Keratinocyte (primary cell): ENCODE measurements around the gene SNRPD1. TPM values are rescaled to one million over a fixed set of nuclear protein-coding genes. Genes with fewer than 3 reads are reported as not detected.

Experiments used
- DNase-seq: peaks from one replicate; pipeline ENCODE4 v3.0.0-alpha.2; 2011; ENCODE audit warnings: low read depth, missing footprints, low spot score
- FAIRE-seq: peaks from 2 replicates; lab custom pipeline; 2011; peaks lifted over from hg19 to GRCh38; lab: Jason Lieb, UNC
- H2AFZ ChIP-seq: 2 replicates; pipeline ENCODE4 v1.6.0; 2012; ENCODE audit warnings: low read length, control low read depth, inconsistent platforms; ENCODE audit not compliant: control insufficient read depth
- H3K27ac ChIP-seq: 2 replicates; pipeline ENCODE4 v1.5.1; 2011; ENCODE audit warnings: low read length; ENCODE audit not compliant: control insufficient read depth, insufficient read depth
- H3K27me3 ChIP-seq: 3 replicates; pipeline ENCODE4 v1.6.0; 2011; ENCODE audit warnings: low read length; ENCODE audit not compliant: control insufficient read depth, insufficient read depth; ENCODE audit errors: extremely low read depth
- H3K36me3 ChIP-seq, 2 experiments: 2 replicates in 1 of 2; 3 replicates in 1 of 2; pipeline ENCODE4 v1.5.1; 2011; ENCODE audit warnings: low read length in 2 of 2, mild to moderate bottlenecking in 1 of 2; ENCODE audit not compliant: control insufficient read depth in 2 of 2, insufficient read depth in 2 of 2; ENCODE audit errors: extremely low read depth in 1 of 2
- H3K4me1 ChIP-seq: 3 replicates; pipeline ENCODE4 v1.5.1; 2011; ENCODE audit warnings: low read length; ENCODE audit not compliant: control insufficient read depth, insufficient read depth; ENCODE audit errors: extremely low read depth
- H3K4me2 ChIP-seq: 3 replicates; pipeline ENCODE4 v1.6.0; 2011; ENCODE audit warnings: low read depth, low read length; ENCODE audit not compliant: control insufficient read depth, insufficient read depth; ENCODE audit errors: extremely low read depth
- H3K4me3 ChIP-seq, 3 experiments: fragments of 200-600 bp in 1 of 3; sonication (generic) in 1 of 3; 2 replicates in 2 of 3; 3 replicates in 1 of 3; pipeline ENCODE4 v1.5.1; 2011 to 2016; ENCODE audit warnings: low read length in 3 of 3, mild to moderate bottlenecking in 3 of 3, control low read depth in 2 of 3, inconsistent platforms in 1 of 3, low read depth in 1 of 3, mixed read lengths in 1 of 3, mixed run types in 1 of 3, moderate library complexity in 1 of 3; ENCODE audit not compliant: control insufficient read depth in 2 of 3, insufficient read depth in 2 of 3; ENCODE audit errors: extremely low read depth in 1 of 3
- H3K79me2 ChIP-seq: 2 replicates; pipeline ENCODE4 v1.6.0; 2012; ENCODE audit warnings: low read length; ENCODE audit not compliant: control insufficient read depth, insufficient read depth
- H3K9ac ChIP-seq: 3 replicates; pipeline ENCODE4 v1.6.0; 2011; ENCODE audit warnings: low read length; ENCODE audit not compliant: control insufficient read depth, insufficient read depth; ENCODE audit errors: extremely low read depth
- H3K9me1 ChIP-seq: 3 replicates; pipeline ENCODE4 v1.6.0; 2011; ENCODE audit warnings: low read length; ENCODE audit not compliant: control insufficient read depth, insufficient read depth; ENCODE audit errors: extremely low read depth
- H3K9me3 ChIP-seq: 2 replicates; pipeline ENCODE4 v1.5.1; 2012; ENCODE audit warnings: low read depth, low read length; ENCODE audit not compliant: control insufficient read depth
- H4K20me1 ChIP-seq: 3 replicates; pipeline ENCODE4 v1.6.0; 2011; ENCODE audit warnings: low read length; ENCODE audit not compliant: control insufficient read depth, insufficient read depth; ENCODE audit errors: extremely low read depth
- EZH2 ChIP-seq: IDR thresholded peaks from one replicate; pipeline ENCODE4 v1.6.1; 2012; ENCODE audit warnings: inconsistent platforms, mild to moderate bottlenecking, low read length, moderate library complexity
- dilution Hi-C: fragments of 300-500 bp; cut with MboI; formaldehyde crosslinking; loops from one replicate; pipeline ENCODE4 v1.7.0; 2020; ENCODE audit warnings: low sequenced_read_pairs; ENCODE audit not compliant: extremely low pct_ligation_motif_present
- polyA plus RNA-seq, 5 experiments: library from polyadenylated mRNA; depleted of rRNA in 3 of 5; stranded (reverse) in 3 of 5; stranded (forward) in 1 of 5; unstranded in 1 of 5; fragments of >200 nt; gene quantifications; 1 replicate in 1 of 5; 2 replicates in 3 of 5; 3 replicates in 1 of 5; pipeline versions ENCODE4 v1.2.1 to v1.2.3, GENCODE V29; 2011 to 2012; ENCODE audit warnings: missing spikeins in 2 of 5, low read depth in 1 of 5, low replicate concordance in 1 of 5
- TF ChIP-seq, protein P1 (sequence below), 3 experiments: IDR thresholded peaks in 1 of 3; conservative IDR thresholded peaks in 1 of 3; optimal IDR thresholded peaks in 1 of 3; 2 replicates in 2 of 3; 3 replicates in 1 of 3; pipeline versions ENCODE3 to v1.5.1; 2011; ENCODE audit warnings: low read length in 3 of 3, mild to moderate bottlenecking in 3 of 3, moderate library complexity in 2 of 3, control low read depth in 1 of 3, inconsistent platforms in 1 of 3; ENCODE audit not compliant: insufficient read depth in 2 of 3; ENCODE audit errors: extremely low read depth in 1 of 3

Gene SNRPD1
- polyA plus RNA-seq, 1 donor (not counting 4 experiments of a cell fraction or from before 2014, with no cell fraction given), result 137 TPM

DNA sequence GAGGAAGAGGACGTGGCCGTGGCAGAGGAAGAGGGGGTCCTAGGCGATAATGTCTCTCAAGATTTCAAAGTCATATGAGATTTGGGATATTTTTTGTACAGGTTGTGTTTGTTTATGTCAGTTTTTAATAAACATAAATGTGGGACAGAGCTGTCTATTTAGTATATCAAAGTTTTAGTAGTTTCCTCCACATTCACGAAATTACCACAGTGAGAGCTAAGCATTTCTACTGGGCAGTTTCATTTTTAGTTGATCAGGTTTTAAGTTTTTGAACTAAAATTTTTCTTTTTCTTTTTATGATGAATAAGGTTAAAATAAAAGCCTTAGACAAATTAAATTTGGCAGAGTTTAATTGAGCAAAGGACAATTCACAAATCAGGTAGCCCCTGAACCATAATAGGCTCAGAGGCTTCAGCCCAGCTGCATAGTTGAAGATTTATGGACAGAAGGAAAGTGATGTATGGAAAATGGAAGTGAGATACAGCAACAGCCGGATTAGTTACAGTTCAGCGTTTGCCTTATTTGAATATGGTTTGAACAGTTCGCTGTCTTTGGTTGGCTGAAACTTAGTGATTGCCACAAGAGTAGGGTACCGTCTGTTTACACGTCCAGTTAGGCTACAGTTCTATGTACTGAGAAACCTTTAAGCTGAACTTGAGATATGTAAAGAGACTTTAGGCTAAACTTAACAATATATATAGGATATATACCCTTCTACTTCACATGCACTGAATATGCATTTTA lies 17.1 kb downstream of the SNRPD1 start:
- Histone ChIP-seq H3K4me3 (no peak overlapping the region), H2AFZ (no peak overlapping the region), H3K9me3 (no peaks in the 10 kb centered on the region), H3K9ac (no peak overlapping the region), H3K4me2 (no peak overlapping the region), H4K20me1 (peaks cover 4% of the 10 kb centered on the region), H3K79me2 (peaks cover 32% of the 10 kb centered on the region), H3K27me3 (no peaks in the 10 kb centered on the region), H3K36me3 (peaks cover 15 to 25% of the 10 kb centered on the region in 2 experiments), H3K27ac (no peak overlapping the region), H3K4me1 (no peaks in the 10 kb centered on the region), H3K9me1 (no peaks in the 10 kb centered on the region)
- TF ChIP-seq, protein P1, sequence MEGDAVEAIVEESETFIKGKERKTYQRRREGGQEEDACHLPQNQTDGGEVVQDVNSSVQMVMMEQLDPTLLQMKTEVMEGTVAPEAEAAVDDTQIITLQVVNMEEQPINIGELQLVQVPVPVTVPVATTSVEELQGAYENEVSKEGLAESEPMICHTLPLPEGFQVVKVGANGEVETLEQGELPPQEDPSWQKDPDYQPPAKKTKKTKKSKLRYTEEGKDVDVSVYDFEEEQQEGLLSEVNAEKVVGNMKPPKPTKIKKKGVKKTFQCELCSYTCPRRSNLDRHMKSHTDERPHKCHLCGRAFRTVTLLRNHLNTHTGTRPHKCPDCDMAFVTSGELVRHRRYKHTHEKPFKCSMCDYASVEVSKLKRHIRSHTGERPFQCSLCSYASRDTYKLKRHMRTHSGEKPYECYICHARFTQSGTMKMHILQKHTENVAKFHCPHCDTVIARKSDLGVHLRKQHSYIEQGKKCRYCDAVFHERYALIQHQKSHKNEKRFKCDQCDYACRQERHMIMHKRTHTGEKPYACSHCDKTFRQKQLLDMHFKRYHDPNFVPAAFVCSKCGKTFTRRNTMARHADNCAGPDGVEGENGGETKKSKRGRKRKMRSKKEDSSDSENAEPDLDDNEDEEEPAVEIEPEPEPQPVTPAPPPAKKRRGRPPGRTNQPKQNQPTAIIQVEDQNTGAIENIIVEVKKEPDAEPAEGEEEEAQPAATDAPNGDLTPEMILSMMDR (optimal IDR thresholded peaks at IDR 0.05 in 1 of 3, IDR thresholded peaks at IDR 0.05 in 1 of 3, conservative IDR thresholded peaks at IDR 0.05 in 1 of 3; ENCODE audit: extremely low read depth in 1 of 3, insufficient read depth in 2 of 3, low read length in 3 of 3), result no peak
- TF ChIP-seq EZH2, result no peak
- no peak for FAIRE-seq
- dilution Hi-C loops, result no loop called here
- no peak for DNase-seq

DNA sequence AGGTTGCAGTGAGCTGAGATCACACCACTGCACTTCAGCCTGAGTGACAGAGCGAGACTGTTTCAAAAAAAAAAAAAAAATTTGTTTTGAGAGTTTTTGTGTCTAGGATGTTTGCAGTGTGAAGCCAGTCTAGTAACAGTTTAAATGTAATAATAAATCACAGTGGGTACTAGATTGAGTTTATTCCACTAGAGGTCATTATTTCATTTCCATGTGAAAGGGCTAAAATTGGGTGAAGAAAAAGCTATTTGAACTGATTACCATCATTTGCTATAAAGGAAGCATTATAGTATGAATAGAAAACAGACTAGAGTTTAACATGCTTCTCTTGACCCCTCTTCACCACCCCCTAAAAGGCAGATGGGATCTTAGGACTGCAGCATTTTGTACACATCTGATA lies 20.3 kb downstream of the SNRPD1 start:
- Histone ChIP-seq H3K27me3 (no peaks in the 10 kb centered on the region), H3K9me3 (no peaks in the 10 kb centered on the region), H3K27ac (no peak overlapping the region), H3K79me2 (peaks cover 9% of the 10 kb centered on the region), H3K4me1 (peaks cover under 1% of the 10 kb centered on the region), H3K9me1 (no peaks in the 10 kb centered on the region), H2AFZ (no peak overlapping the region), H4K20me1 (peaks cover 4% of the 10 kb centered on the region), H3K4me2 (no peak overlapping the region), H3K36me3 (peaks cover 12 to 19% of the 10 kb centered on the region in 2 experiments), H3K4me3 (no peak overlapping the region), H3K9ac (no peak overlapping the region)
- no peak for DNase-seq
- FAIRE-seq, result no peak
- dilution Hi-C loops, result no loop called here
- no peak for TF ChIP-seq EZH2
- TF ChIP-seq, protein P1 (optimal IDR thresholded peaks at IDR 0.05 in 1 of 3, IDR thresholded peaks at IDR 0.05 in 1 of 3, conservative IDR thresholded peaks at IDR 0.05 in 1 of 3; ENCODE audit: extremely low read depth in 1 of 3, insufficient read depth in 2 of 3, low read length in 3 of 3), result no peak
